Measurements from ENCODE around the gene BCLAF1.

DNA sequence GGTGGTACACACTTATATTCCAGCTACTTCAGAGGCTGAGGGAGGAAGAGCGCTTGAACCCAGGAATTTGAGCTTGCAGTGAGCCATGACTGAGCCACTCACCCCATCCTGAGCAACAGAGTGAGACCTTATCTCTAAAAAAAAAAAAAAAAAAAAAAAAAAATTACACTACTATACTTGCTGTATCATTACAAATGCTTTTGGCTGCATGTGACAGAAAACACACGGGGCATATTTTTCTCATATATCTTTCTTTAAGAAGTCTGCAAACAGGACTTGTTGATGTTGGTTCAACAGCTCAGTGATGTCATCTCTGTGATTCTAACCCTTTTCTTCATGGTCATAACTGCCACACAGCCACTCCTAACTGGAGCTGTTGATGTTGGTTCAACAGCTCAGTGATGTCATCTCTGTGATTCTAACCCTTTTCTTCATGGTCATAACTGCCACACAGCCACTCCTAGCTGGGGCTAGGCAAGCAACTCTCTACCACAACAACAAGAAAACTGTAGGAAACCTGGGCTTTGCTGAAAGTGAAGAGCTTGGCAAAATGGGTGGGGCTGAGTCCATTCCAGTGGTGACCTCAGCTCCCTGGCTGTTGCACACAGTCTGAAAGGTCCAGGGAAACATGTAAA lies 59.3 kb downstream of the BCLAF1 start:
- TF ChIP-seq, protein P1, sequence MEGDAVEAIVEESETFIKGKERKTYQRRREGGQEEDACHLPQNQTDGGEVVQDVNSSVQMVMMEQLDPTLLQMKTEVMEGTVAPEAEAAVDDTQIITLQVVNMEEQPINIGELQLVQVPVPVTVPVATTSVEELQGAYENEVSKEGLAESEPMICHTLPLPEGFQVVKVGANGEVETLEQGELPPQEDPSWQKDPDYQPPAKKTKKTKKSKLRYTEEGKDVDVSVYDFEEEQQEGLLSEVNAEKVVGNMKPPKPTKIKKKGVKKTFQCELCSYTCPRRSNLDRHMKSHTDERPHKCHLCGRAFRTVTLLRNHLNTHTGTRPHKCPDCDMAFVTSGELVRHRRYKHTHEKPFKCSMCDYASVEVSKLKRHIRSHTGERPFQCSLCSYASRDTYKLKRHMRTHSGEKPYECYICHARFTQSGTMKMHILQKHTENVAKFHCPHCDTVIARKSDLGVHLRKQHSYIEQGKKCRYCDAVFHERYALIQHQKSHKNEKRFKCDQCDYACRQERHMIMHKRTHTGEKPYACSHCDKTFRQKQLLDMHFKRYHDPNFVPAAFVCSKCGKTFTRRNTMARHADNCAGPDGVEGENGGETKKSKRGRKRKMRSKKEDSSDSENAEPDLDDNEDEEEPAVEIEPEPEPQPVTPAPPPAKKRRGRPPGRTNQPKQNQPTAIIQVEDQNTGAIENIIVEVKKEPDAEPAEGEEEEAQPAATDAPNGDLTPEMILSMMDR (IDR thresholded peaks at IDR 0.05; ENCODE audit: insufficient read depth, low read depth, low read length) = no peak
- TF ChIP-seq EZH2 (IDR thresholded peaks at IDR 0.05; ENCODE audit: insufficient read depth, low read length) = no peak

Measured in astrocyte (in vitro differentiated cells and primary cell).